Cardiac fibroblast (primary cell): Measurements from ENCODE around the gene CST9.

Experiments used
- DNase-seq, 2 donors: peaks; one replicate each; pipeline versions ENCODE4 v3.0.0 to v3.0.0-alpha.2; 2010; ENCODE audit warnings: low read depth in 2 of 2
- H3K4me3 ChIP-seq, 2 donors: replicated peaks in 1 of 2; 1 replicate in 1 of 2; 2 replicates in 1 of 2; pipeline ENCODE4 v1.5.1; 2011; ENCODE audit warnings: low read depth in 2 of 2, low read length in 2 of 2, mild to moderate bottlenecking in 2 of 2, moderate library complexity in 1 of 2
- TF ChIP-seq, protein P1 (sequence below): IDR thresholded peaks from one replicate; pipeline ENCODE4 v1.5.1; 2011; ENCODE audit warnings: low read depth, mild to moderate bottlenecking, low read length, inconsistent platforms

CST9 gene

DNA sequence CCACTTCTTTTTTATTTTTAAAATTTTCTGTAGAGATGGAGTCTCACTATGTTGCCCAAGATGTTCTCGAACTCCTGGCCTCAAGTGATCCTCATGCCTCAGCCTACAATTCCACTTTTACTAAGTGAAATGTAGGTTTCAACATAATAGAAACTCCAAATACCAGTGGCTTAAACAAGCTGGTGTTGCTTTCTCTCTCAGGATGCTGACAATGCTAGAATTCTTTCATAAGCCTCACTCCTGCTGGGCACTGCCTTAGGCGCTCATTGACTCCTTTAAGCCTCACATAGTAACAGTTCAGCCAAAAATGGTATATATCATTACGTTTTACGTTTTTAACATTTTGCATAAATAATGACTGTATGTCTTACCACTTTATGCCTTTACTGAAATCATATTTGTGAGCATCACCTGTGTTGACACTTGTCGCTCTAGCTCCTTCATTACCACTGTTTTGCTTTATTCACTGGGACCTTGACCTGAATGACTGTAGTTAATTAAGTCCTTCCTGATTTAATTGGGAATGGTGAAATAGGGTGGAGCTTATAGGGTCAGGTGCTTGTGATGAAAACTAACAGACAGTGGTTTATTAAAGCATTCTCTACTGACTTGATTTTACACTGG lies 3.9 kb upstream of the CST9 start:
- no peak overlapping the region for H3K4me3 ChIP-seq
- TF ChIP-seq, protein P1, sequence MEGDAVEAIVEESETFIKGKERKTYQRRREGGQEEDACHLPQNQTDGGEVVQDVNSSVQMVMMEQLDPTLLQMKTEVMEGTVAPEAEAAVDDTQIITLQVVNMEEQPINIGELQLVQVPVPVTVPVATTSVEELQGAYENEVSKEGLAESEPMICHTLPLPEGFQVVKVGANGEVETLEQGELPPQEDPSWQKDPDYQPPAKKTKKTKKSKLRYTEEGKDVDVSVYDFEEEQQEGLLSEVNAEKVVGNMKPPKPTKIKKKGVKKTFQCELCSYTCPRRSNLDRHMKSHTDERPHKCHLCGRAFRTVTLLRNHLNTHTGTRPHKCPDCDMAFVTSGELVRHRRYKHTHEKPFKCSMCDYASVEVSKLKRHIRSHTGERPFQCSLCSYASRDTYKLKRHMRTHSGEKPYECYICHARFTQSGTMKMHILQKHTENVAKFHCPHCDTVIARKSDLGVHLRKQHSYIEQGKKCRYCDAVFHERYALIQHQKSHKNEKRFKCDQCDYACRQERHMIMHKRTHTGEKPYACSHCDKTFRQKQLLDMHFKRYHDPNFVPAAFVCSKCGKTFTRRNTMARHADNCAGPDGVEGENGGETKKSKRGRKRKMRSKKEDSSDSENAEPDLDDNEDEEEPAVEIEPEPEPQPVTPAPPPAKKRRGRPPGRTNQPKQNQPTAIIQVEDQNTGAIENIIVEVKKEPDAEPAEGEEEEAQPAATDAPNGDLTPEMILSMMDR, result no peak
- no peak for DNase-seq

DNA sequence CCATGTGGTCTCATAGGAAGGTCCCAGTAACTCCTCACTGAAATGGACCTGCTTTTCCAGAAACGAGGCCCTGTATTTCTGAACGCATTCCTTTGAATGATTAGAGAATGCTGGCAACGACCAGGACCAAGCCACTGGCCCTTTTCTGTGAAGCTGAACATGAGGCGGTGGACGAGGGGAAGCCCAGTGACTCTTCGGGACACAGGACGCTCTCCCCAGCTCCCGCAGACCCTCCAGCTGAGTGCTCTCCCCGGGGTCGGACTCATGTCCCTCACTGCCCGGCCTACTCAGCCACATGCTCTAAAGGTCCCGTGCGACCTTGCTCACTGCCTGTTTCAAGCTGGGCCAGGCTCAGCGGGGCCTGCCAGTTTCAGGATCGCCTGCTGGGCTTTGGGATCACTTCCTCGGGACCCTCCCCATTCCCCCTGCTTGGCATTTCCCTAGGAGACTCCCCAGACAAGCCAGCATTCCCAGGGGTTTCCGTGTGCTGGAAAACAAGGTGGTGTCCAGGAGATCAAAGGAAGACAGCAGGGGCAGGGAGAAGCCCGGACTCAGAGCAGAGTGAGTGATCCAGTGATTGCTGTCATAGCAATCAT lies 2.6 kb upstream of the CST9 start:
- no peak for DNase-seq
- H3K4me3 ChIP-seq, result no peak overlapping the region
- TF ChIP-seq, protein P1, result no peak

DNA sequence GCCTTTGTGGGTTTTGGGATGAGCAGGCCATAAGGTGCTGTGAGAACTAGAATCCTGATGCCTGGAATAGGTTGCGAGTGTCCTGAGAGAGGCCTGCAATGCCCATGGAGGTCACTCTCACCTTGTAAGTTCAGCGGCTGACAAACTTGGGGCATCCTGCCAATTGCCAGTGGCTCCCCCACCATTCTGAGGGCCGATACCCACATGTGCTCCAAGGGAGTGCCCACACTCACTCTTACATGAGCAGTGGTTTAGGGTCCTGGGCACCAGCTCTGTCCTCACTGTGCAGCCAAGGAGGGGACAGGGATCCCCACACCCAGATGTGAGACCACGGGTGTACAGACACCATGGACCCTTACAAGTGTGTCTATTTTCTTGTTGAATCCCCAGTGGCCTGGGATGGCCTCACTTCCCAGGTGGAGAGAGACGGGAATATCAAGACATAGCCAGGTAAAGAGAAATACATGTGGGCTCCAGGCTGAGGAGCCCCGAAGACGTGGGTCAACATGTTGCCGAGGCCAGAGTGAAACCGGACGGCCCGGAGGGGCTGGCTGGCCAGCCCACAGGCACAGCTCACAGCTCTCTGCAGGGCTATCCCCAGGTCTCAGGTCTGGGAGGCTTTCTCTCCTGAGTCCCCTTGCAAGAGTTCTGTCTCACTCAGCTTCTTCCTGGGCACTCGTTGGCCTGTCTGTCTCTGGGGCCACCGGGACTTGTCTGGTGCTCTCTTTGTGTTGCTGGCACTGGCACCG lies 2.0 kb upstream of the CST9 start:
- TF ChIP-seq, protein P1, result no peak
- no peak overlapping the region for H3K4me3 ChIP-seq
- DNase-seq, result no peak

DNA sequence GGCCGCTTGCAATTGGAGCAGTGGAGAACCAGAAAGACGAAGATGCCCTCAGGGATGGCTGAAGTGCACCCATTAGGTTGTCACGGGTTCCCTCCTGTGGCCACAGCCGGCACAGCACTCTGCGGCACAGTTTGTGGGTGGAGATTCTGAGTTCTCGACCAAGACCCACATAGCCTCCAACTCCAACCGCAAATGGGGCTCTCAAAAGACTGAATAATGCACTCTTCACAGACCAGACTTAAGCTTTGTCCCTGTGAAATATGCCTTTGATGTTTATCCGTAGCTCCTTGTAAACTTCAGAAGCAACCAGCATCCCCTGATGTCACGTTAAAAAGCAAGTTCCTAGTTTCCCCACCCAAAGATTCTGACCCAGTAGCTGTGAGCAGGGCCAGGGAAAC lies 934 bp upstream of the CST9 start:
- peak; percentile 76 to 82 for DNase-seq
- TF ChIP-seq, protein P1, result peak; percentile 95
- H3K4me3 ChIP-seq, result no peak overlapping the region

DNA sequence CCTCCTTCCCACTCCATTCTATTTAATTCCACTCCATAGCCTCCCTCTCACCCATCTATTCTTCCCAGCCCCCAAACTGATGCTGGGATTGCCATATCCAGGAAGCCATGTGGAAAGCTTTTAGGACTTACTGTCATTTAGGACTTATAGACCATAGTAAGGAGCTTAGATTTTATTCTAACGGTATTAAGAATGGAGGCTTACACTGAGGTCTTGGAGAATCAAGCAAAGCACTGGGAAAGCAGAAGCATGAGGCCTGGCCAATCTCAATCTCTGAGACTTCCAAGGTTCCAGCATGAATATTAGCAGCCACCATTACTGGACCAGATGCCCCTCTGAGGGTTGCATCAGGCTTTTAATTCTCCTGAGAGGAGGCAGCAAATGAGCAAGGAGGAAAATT lies 1.4 kb downstream of the CST9 start:
- H3K4me3 ChIP-seq, result no peak overlapping the region
- DNase-seq, result no peak
- TF ChIP-seq, protein P1, result no peak

DNA sequence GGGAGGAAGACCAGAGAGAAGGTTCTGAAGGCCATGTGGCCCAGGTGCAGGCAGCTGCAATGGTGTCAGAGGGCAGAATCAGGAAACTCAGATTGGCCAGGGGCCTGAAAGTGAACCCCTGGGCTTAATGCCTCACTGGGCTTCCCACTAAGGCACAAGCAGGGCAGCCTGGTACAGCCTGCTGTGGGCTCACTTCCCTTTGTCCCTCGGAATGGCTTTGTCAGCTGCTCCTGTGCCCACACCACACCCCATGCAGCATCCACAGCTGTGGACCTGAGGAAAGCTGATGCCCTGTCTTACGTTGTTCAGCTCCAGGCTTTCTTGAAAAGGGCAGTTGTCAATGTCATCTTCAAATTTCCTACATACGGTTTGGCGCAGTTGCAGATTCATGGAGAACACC lies 2.4 kb downstream of the CST9 start:
- H3K4me3 ChIP-seq, result no peak overlapping the region
- DNase-seq, result no peak
- TF ChIP-seq, protein P1, result no peak
